H9 (cell line): ENCODE data around the gene SEC24C. TPM values are rescaled to one million over a fixed set of nuclear protein-coding genes. Genes with fewer than 3 reads are reported as not detected.

ENCODE experiments used
- DNase-seq: peaks from one replicate; pipeline ENCODE4 v3.0.0-alpha.2; 2017
- H2AFZ ChIP-seq: one replicate; pipeline ENCODE4 v1.6.1; 2013; ENCODE audit warnings: mild to moderate bottlenecking, low read length, control low read depth, moderate library complexity
- H2AK5ac ChIP-seq: 2 replicates; pipeline ENCODE4 v1.6.1; 2013; ENCODE audit warnings: low read length, control low read depth, mixed read lengths; ENCODE audit not compliant: insufficient read length
- H2BK120ac ChIP-seq: one replicate; pipeline ENCODE4 v1.6.1; 2013; ENCODE audit warnings: low read depth, mild to moderate bottlenecking, low read length, control low read depth, inconsistent platforms; ENCODE audit not compliant: poor library complexity, severe bottlenecking
- H2BK12ac ChIP-seq: 2 replicates; pipeline ENCODE4 v1.6.1; 2013; ENCODE audit warnings: low read length, control low read depth, mixed read lengths, low read depth; ENCODE audit not compliant: insufficient read length
- H2BK15ac ChIP-seq: 2 replicates; pipeline ENCODE4 v1.6.1; 2013; ENCODE audit warnings: low read depth, low read length, control low read depth
- H2BK20ac ChIP-seq: one replicate; pipeline ENCODE4 v1.6.1; 2013; ENCODE audit warnings: low read depth, mild to moderate bottlenecking, low read length, control low read depth, inconsistent platforms; ENCODE audit not compliant: poor library complexity, severe bottlenecking
- H2BK5ac ChIP-seq: 2 replicates; pipeline ENCODE4 v1.6.1; 2013; ENCODE audit warnings: low read length, control low read depth, mixed read lengths; ENCODE audit not compliant: insufficient read length
- H3K14ac ChIP-seq: 2 replicates; pipeline ENCODE4 v1.6.1; 2013; ENCODE audit warnings: low read length, control low read depth; ENCODE audit not compliant: insufficient read depth
- H3K18ac ChIP-seq: 2 replicates; pipeline ENCODE4 v1.6.1; 2013; ENCODE audit warnings: low read depth, mild to moderate bottlenecking, mixed read lengths, low read length, control low read depth; ENCODE audit not compliant: insufficient read length
- H3K23ac ChIP-seq: 2 replicates; pipeline ENCODE4 v1.6.1; 2013; ENCODE audit warnings: low read length, control low read depth, mixed read lengths, low read depth; ENCODE audit not compliant: insufficient read length
- H3K23me2 ChIP-seq: 2 replicates; pipeline ENCODE4 v1.6.1; 2013; ENCODE audit warnings: low read depth, mild to moderate bottlenecking, mixed read lengths, low read length, control low read depth; ENCODE audit not compliant: insufficient read length, poor library complexity, severe bottlenecking
- H3K27ac ChIP-seq: 2 replicates; pipeline ENCODE4 v1.5.1; 2013; ENCODE audit warnings: low read length, control low read depth, mixed read lengths, low read depth; ENCODE audit not compliant: insufficient read length
- H3K27me3 ChIP-seq: 2 replicates; pipeline ENCODE4 v1.6.1; 2013; ENCODE audit warnings: low read length, control low read depth, inconsistent platforms; ENCODE audit not compliant: insufficient read depth
- H3K4ac ChIP-seq: 2 replicates; pipeline ENCODE4 v1.6.1; 2013; ENCODE audit warnings: low read depth, mild to moderate bottlenecking, control low read depth, inconsistent platforms, low read length, moderate library complexity
- H3K4me1 ChIP-seq: 2 replicates; pipeline ENCODE4 v1.6.1; 2013; ENCODE audit warnings: low read length, control low read depth, inconsistent platforms; ENCODE audit not compliant: insufficient read depth
- H3K4me2 ChIP-seq: 2 replicates; pipeline ENCODE4 v1.6.1; 2013; ENCODE audit warnings: low read length, control low read depth, mixed read lengths; ENCODE audit not compliant: insufficient read length, insufficient read depth
- H3K56ac ChIP-seq: 2 replicates; pipeline ENCODE4 v1.6.1; 2013; ENCODE audit warnings: low read depth, mild to moderate bottlenecking, mixed read lengths, low read length, control low read depth; ENCODE audit not compliant: insufficient read length
- H3K79me1 ChIP-seq: 2 replicates; pipeline ENCODE4 v1.6.1; 2013; ENCODE audit warnings: low read depth, mild to moderate bottlenecking, moderate library complexity, low read length, control low read depth, inconsistent platforms; ENCODE audit not compliant: insufficient read depth, poor library complexity, severe bottlenecking
- H3K79me2 ChIP-seq: 2 replicates; pipeline ENCODE4 v1.6.1; 2013; ENCODE audit warnings: low read length, control low read depth, inconsistent platforms; ENCODE audit not compliant: insufficient read depth
- H3K9ac ChIP-seq: 2 replicates; pipeline ENCODE4 v1.6.1; 2013; ENCODE audit warnings: low read length, control low read depth, mixed read lengths; ENCODE audit not compliant: insufficient read length; ENCODE audit errors: extremely low read depth
- H3K9me3 ChIP-seq: one replicate; pipeline ENCODE4 v1.6.1; 2013; ENCODE audit warnings: low read depth, low read length, inconsistent platforms; ENCODE audit not compliant: control insufficient read depth
- H3T11ph ChIP-seq: one replicate; pipeline ENCODE4 v1.6.1; 2013; ENCODE audit warnings: mild to moderate bottlenecking, low read length, control low read depth, inconsistent platforms
- H4K20me1 ChIP-seq: one replicate; pipeline ENCODE4 v1.6.1; 2013; ENCODE audit not compliant: control insufficient read depth, insufficient read length, insufficient read depth
- H4K5ac ChIP-seq: 2 replicates; pipeline ENCODE4 v1.6.1; 2013; ENCODE audit warnings: low read depth, mild to moderate bottlenecking, mixed read lengths, low read length, control low read depth; ENCODE audit not compliant: insufficient read length
- H4K8ac ChIP-seq: replicated peaks from 2 replicates; pipeline ENCODE4 v1.6.1; 2013; ENCODE audit warnings: low read length, control low read depth, mixed read lengths, low read depth; ENCODE audit not compliant: insufficient read length
- H4K91ac ChIP-seq: 2 replicates; pipeline ENCODE4 v1.6.1; 2013; ENCODE audit warnings: low read depth, mild to moderate bottlenecking, moderate library complexity, mixed read lengths, low read length, control low read depth; ENCODE audit not compliant: insufficient read length
- H3K27ac Mint-ChIP-seq, 3 experiments: 2 replicates in 2 of 3; 3 replicates in 1 of 3; pipeline ENCODE4 v1.8.0; 2020 to 2021; ENCODE audit warnings: mixed read lengths in 3 of 3, mild to moderate bottlenecking in 1 of 3, moderate library complexity in 1 of 3
- H3K27me3 Mint-ChIP-seq: 2 replicates; pipeline ENCODE4 v1.8.0; 2021; ENCODE audit warnings: low read depth, mild to moderate bottlenecking, moderate library complexity, mixed read lengths
- H3K36me3 Mint-ChIP-seq, 3 experiments: 2 replicates in 2 of 3; 3 replicates in 1 of 3; pipeline ENCODE4 v1.8.0; 2020 to 2021; ENCODE audit warnings: low read depth in 3 of 3, mixed read lengths in 3 of 3; ENCODE audit not compliant: insufficient read depth in 1 of 3
- H3K4me1 Mint-ChIP-seq, 2 experiments: 2 replicates each; pipeline ENCODE4 v1.8.0; 2020; ENCODE audit warnings: mixed read lengths in 2 of 2
- H3K4me3 Mint-ChIP-seq, 2 experiments: 2 replicates in 1 of 2; 3 replicates in 1 of 2; pipeline ENCODE4 v1.8.0; 2020 to 2021; ENCODE audit warnings: mild to moderate bottlenecking in 2 of 2, mixed read lengths in 2 of 2, moderate library complexity in 1 of 2
- H3K9me3 Mint-ChIP-seq, 2 experiments: 2 replicates in 1 of 2; 3 replicates in 1 of 2; pipeline ENCODE4 v1.8.0; 2020; ENCODE audit warnings: mild to moderate bottlenecking in 2 of 2, mixed read lengths in 2 of 2, moderate library complexity in 1 of 2
- CTCF ChIP-seq: fragments of 200-600 bp; sonication (generic); conservative IDR thresholded peaks from 3 replicates; pipeline ENCODE4 v1.8.0; 2021; ENCODE audit warnings: antibody characterized with exemption, mild to moderate bottlenecking
- WGBS: extraction: QIAGEN DNeasy Blood & Tissue Kit; methylation state at CpG from one replicate; pipeline ENCODE4 v1.1.7; 2013; ENCODE audit warnings: missing lambda C conversion rate, low lambda C conversion rate, mixed read lengths; ENCODE audit not compliant: insufficient read length; ENCODE audit errors: extremely low coverage; 5-methylcytosine and 5-hydroxymethylcytosine counted together
- total RNA-seq: library from RNA; stranded (reverse); gene quantifications from 2 replicates; pipeline ENCODE4 v1.2.1, GENCODE V29; 2021

SEC24C gene
- total RNA-seq, 1 experiment from 2014 or later, result 62.4 TPM

DNA sequence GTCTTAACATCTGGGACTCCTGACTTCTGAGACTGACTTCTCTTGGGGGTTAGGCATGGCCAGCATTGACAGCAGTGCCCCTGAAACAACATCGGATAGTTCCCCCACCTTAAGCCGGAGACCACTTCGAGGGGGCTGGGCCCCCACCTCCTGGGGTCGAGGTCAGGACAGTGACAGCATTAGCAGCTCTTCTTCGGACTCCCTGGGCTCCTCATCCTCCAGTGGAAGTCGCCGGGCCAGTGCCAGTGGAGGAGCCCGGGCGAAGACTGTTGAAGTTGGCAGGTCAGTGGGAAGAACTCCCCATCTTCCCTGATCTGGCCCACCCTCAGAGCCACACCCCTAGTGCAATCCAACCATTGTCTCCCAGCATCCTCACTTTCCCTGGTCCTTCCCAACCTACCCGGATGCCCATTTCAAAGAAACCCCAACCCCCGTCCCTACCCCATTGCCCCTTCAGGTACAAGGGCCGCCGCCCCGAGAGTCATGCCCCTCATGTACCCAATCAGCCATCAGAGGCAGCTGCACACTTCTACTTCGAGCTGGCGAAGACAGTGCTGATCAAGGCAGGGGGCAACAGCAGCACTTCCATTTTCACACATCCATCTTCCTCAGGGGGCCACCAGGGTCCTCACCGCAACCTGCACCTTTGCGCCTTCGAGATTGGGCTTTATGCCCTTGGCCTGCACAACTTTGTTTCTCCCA is 53.3 kb downstream of the SEC24C start:
- H3K4me3 Mint-ChIP-seq, result no peak overlapping the region
- no CpG with 5 or more reads among the region's 19 CpGs for WGBS
- no peak for TF ChIP-seq CTCF

More for the DNA sequence above, 53.3 kb downstream of the SEC24C start:
- Histone ChIP-seq H2BK5ac (no peak overlapping the region), H2AFZ (no peak overlapping the region), H3K4me2 (no peak overlapping the region), H2BK12ac (no peak overlapping the region), H3K79me2 (no peaks in the 10 kb centered on the region), H3K9me3 (no peaks in the 10 kb centered on the region), H3K18ac (no peak overlapping the region), H3K23me2 (no peaks in the 10 kb centered on the region), H3T11ph (no peak overlapping the region), H3K27ac (no peak overlapping the region), H3K27me3 (no peaks in the 10 kb centered on the region), H4K8ac (no peak overlapping the region), H2BK15ac (no peak overlapping the region), H2BK20ac (no peak overlapping the region), H3K79me1 (no peaks in the 10 kb centered on the region), H4K91ac (no peak overlapping the region), H2BK120ac (no peak overlapping the region), H3K9ac (no peak overlapping the region), H3K23ac (no peak overlapping the region), H3K14ac (no peak overlapping the region), H4K5ac (no peak overlapping the region), H3K4ac (no peak overlapping the region), H3K56ac (no peak overlapping the region), H2AK5ac (no peak overlapping the region), H4K20me1 (no peaks in the 10 kb centered on the region), H3K4me1 (no peaks in the 10 kb centered on the region)
- Mint-ChIP-seq H3K27me3 (no peaks in the 10 kb centered on the region), H3K4me1 (no peaks in the 10 kb centered on the region), H3K36me3 (peaks cover 12 to 72% (median 44%) of the 10 kb centered on the region in 3 experiments; a peak in 6 of 7 replicates), H3K9me3 (no peaks in the 10 kb centered on the region), H3K27ac (no peak overlapping the region)
- DNase-seq, result no peak
